Trophoblast cell (in vitro differentiated cells and primary cell): Measurements from ENCODE around the gene GLB1L3.

Experiments used
- DNase-seq, 2 donors: peaks; one replicate each; pipeline ENCODE4 v3.0.0-alpha.2; 2016
- H2AFZ ChIP-seq: 2 replicates; pipeline ENCODE4 v1.6.1; 2013; ENCODE audit warnings: low read length, moderate library complexity, mild to moderate bottlenecking; ENCODE audit not compliant: insufficient read depth, poor library complexity
- H2AK5ac ChIP-seq: 2 replicates; pipeline ENCODE4 v1.6.1; 2013; ENCODE audit warnings: mild to moderate bottlenecking, low read length
- H2BK120ac ChIP-seq: 2 replicates; pipeline ENCODE4 v1.6.1; 2013; ENCODE audit warnings: low read length, mild to moderate bottlenecking, moderate library complexity; ENCODE audit not compliant: insufficient read depth, poor library complexity
- H2BK12ac ChIP-seq: 2 replicates; pipeline ENCODE4 v1.6.1; 2013; ENCODE audit warnings: mild to moderate bottlenecking, low read length, moderate library complexity
- H2BK5ac ChIP-seq: 2 replicates; pipeline ENCODE4 v1.6.1; 2013; ENCODE audit warnings: low read length, low read depth, moderate library complexity, mild to moderate bottlenecking; ENCODE audit not compliant: poor library complexity
- H3K14ac ChIP-seq: 2 replicates; pipeline ENCODE4 v1.6.1; 2013; ENCODE audit warnings: mild to moderate bottlenecking, low read length
- H3K18ac ChIP-seq: 2 replicates; pipeline ENCODE4 v1.6.1; 2013; ENCODE audit warnings: mild to moderate bottlenecking, low read length
- H3K23ac ChIP-seq: 2 replicates; pipeline ENCODE4 v1.6.1; 2013; ENCODE audit warnings: low read length
- H3K27ac ChIP-seq: 2 replicates; pipeline ENCODE4 v1.5.1; 2013; ENCODE audit warnings: low read depth, mild to moderate bottlenecking, inconsistent platforms, low read length, moderate library complexity
- H3K27me3 ChIP-seq: 2 replicates; pipeline ENCODE4 v1.6.1; 2013; ENCODE audit warnings: inconsistent platforms, mild to moderate bottlenecking, low read length, moderate library complexity; ENCODE audit not compliant: insufficient read depth
- H3K36me3 ChIP-seq, 2 experiments: 1 replicate in 1 of 2; 2 replicates in 1 of 2; pipeline ENCODE4 v1.6.1; 2013; ENCODE audit warnings: low read length in 2 of 2, mild to moderate bottlenecking in 2 of 2, moderate library complexity in 1 of 2; ENCODE audit not compliant: insufficient read depth in 2 of 2, control insufficient read depth in 1 of 2
- H3K4ac ChIP-seq: 2 replicates; pipeline ENCODE4 v1.6.1; 2013; ENCODE audit warnings: low read depth, mild to moderate bottlenecking, low read length, moderate library complexity
- H3K4me1 ChIP-seq, 2 experiments: 1 replicate in 1 of 2; 2 replicates in 1 of 2; pipeline ENCODE4 v1.6.1; 2013; ENCODE audit warnings: low read length in 2 of 2, mild to moderate bottlenecking in 2 of 2, moderate library complexity in 1 of 2; ENCODE audit not compliant: insufficient read depth in 2 of 2, control insufficient read depth in 1 of 2
- H3K4me2 ChIP-seq: 2 replicates; pipeline ENCODE4 v1.6.1; 2013; ENCODE audit warnings: inconsistent platforms, mild to moderate bottlenecking, low read length, moderate library complexity
- H3K4me3 ChIP-seq: 2 replicates; pipeline ENCODE4 v1.5.1; 2013; ENCODE audit warnings: mild to moderate bottlenecking, low read depth, low read length, inconsistent platforms
- H3K79me1 ChIP-seq: one replicate; pipeline ENCODE4 v1.6.1; 2013; ENCODE audit warnings: low read length
- H3K79me2 ChIP-seq: 2 replicates; pipeline ENCODE4 v1.6.1; 2013; ENCODE audit warnings: low read length, mild to moderate bottlenecking; ENCODE audit not compliant: control insufficient read depth, insufficient read depth, poor library complexity
- H3K9ac ChIP-seq: 2 replicates; pipeline ENCODE4 v1.6.1; 2013; ENCODE audit warnings: mild to moderate bottlenecking, low read length
- H3K9me3 ChIP-seq: 2 replicates; pipeline ENCODE4 v1.6.1; 2013; ENCODE audit warnings: low read depth, mild to moderate bottlenecking, control low read depth, inconsistent platforms, low read length; ENCODE audit not compliant: insufficient read depth
- H4K12ac ChIP-seq: 2 replicates; pipeline ENCODE4 v1.6.1; 2013; ENCODE audit warnings: low read depth, mild to moderate bottlenecking, low read length, moderate library complexity
- H4K8ac ChIP-seq: 2 replicates; pipeline ENCODE4 v1.6.1; 2013; ENCODE audit warnings: low read depth, mild to moderate bottlenecking, low read length, moderate library complexity
- H4K91ac ChIP-seq: one replicate; pipeline ENCODE4 v1.6.1; 2013; ENCODE audit warnings: low read depth, mild to moderate bottlenecking, low read length, moderate library complexity
- WGBS: extraction: QIAGEN DNeasy Blood & Tissue Kit; methylation state at CpG from one replicate; pipeline ENCODE4 v1.1.7; 2013; ENCODE audit warnings: missing lambda C conversion rate; ENCODE audit not compliant: insufficient read length, insufficient coverage; ENCODE audit errors: extremely low coverage; 5-methylcytosine and 5-hydroxymethylcytosine counted together

Gene GLB1L3

GRCh38 chr11:134349109-134349801, 73.1 kb downstream of the GLB1L3 start:
- no peaks in the 10 kb centered on the region for H3K36me3 ChIP-seq
- H3K4me3 ChIP-seq = no peak overlapping the region
- H4K91ac ChIP-seq = no peak overlapping the region
- H3K4ac ChIP-seq = no peak overlapping the region
- no peak overlapping the region for H2BK5ac ChIP-seq
- H4K12ac ChIP-seq = no peak overlapping the region
- no peak overlapping the region for H3K23ac ChIP-seq
- H4K8ac ChIP-seq = no peak overlapping the region
- no peak overlapping the region for H3K18ac ChIP-seq
- H3K4me2 ChIP-seq = no peak overlapping the region
- H3K4me1 ChIP-seq = no peaks in the 10 kb centered on the region
- no peak for DNase-seq
- WGBS = no CpG with 5 or more reads among the region's 6 CpGs
- H2BK12ac ChIP-seq = no peak overlapping the region
- no peak overlapping the region for H3K9ac ChIP-seq
- H3K79me2 ChIP-seq = no peaks in the 10 kb centered on the region
- no peak overlapping the region for H2AK5ac ChIP-seq
- H3K14ac ChIP-seq = no peak overlapping the region
- no peak overlapping the region for H3K27ac ChIP-seq
- no peaks in the 10 kb centered on the region for H3K79me1 ChIP-seq
- H3K27me3 ChIP-seq = no peaks in the 10 kb centered on the region
- peaks cover 2% of the 10 kb centered on the region for H3K9me3 ChIP-seq
- no peak overlapping the region for H2AFZ ChIP-seq
- H2BK120ac ChIP-seq = no peak overlapping the region

DNA sequence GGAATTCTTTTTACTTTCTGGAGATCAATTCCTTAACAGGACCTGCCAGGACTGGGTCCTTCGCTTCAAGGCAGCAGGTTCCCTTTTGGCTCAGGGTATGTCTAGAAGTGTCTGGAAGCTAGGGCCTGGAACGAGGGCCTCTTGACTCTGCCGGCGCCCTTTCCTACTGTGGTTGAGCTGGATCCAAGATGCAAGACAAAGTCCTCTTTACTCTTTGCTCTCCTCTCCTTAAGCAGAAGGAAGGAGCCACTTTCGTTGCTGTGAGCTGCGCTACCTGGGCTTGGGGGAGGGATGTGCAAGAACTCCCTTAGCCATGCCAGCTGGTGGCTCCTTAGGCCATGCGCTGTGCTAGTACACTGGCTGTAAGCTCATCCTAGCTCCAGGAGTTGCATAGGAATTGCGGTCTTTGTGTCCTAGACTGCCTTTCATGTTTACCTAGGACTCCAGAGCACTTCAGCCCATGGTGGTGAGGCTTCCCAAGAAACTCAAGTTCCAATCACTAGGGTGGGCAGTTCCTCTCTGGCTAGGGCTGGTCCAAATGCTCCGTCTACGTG, 73.7 kb downstream of the GLB1L3 start:
- DNase-seq = no peak
- Histone ChIP-seq H3K18ac (no peak overlapping the region), H2BK12ac (no peak overlapping the region), H3K27me3 (no peaks in the 10 kb centered on the region), H3K79me1 (no peaks in the 10 kb centered on the region), H3K79me2 (no peaks in the 10 kb centered on the region), H3K23ac (no peak overlapping the region), H3K4me1 (no peaks in the 10 kb centered on the region), H2AK5ac (no peak overlapping the region), H4K12ac (no peak overlapping the region), H3K27ac (no peak overlapping the region), H2BK5ac (no peak overlapping the region), H3K9ac (no peak overlapping the region), H3K4ac (no peak overlapping the region), H3K4me3 (no peak overlapping the region), H2BK120ac (no peak overlapping the region), H4K91ac (no peak overlapping the region), H3K14ac (no peak overlapping the region), H3K9me3 (peaks cover 2% of the 10 kb centered on the region), H3K36me3 (no peaks in the 10 kb centered on the region), H2AFZ (no peak overlapping the region), H3K4me2 (no peak overlapping the region), H4K8ac (no peak overlapping the region)
- no CpG with 5 or more reads among the region's 10 CpGs for WGBS

DNA sequence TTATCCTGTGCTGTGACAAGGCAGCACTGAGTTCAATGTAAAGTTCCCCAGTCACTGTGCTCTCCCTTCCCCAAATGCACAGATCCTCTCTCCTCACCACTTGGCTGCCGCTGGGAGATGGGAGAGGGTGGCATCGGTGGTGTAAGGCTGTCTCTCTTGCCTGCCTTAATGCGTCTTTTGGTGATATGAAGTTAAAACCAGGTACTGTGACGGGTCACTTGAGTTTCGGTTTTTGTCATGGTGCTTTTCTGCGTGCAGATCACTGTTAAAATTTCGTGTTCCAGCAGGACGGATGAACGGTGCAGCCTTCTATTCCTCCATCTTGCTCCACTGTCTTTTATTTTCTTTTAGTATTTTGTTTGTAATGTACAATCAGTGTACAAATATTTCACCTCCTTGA, 74.2 kb downstream of the GLB1L3 start:
- Histone ChIP-seq H3K27me3 (no peaks in the 10 kb centered on the region), H3K4me1 (no peaks in the 10 kb centered on the region), H2BK120ac (no peak overlapping the region), H4K12ac (no peak overlapping the region), H3K23ac (no peak overlapping the region), H3K9ac (no peak overlapping the region), H3K4ac (no peak overlapping the region), H2BK12ac (no peak overlapping the region), H4K8ac (no peak overlapping the region), H2AK5ac (no peak overlapping the region), H3K36me3 (no peaks in the 10 kb centered on the region), H3K14ac (no peak overlapping the region), H3K9me3 (peaks cover 2% of the 10 kb centered on the region), H2BK5ac (no peak overlapping the region), H2AFZ (no peak overlapping the region), H4K91ac (no peak overlapping the region), H3K79me1 (no peaks in the 10 kb centered on the region), H3K18ac (no peak overlapping the region), H3K4me3 (no peak overlapping the region), H3K4me2 (no peak overlapping the region), H3K79me2 (no peaks in the 10 kb centered on the region), H3K27ac (no peak overlapping the region)
- DNase-seq = no peak
- no CpG with 5 or more reads among the region's 9 CpGs for WGBS

GRCh38 chr11:134352111-134352510, 75.9 kb downstream of the GLB1L3 start:
- Histone ChIP-seq H3K4me2 (no peak overlapping the region), H3K27me3 (no peaks in the 10 kb centered on the region), H2AK5ac (no peak overlapping the region), H4K8ac (no peak overlapping the region), H3K14ac (no peak overlapping the region), H3K4ac (no peak overlapping the region), H2BK12ac (no peak overlapping the region), H3K79me1 (no peaks in the 10 kb centered on the region), H2BK120ac (no peak overlapping the region), H3K9me3 (peaks cover 1% of the 10 kb centered on the region), H4K91ac (no peak overlapping the region), H2AFZ (no peak overlapping the region), H3K36me3 (no peaks in the 10 kb centered on the region), H3K27ac (no peak overlapping the region), H2BK5ac (no peak overlapping the region), H3K79me2 (no peaks in the 10 kb centered on the region), H3K4me3 (no peak overlapping the region), H4K12ac (no peak overlapping the region), H3K23ac (no peak overlapping the region), H3K18ac (no peak overlapping the region), H3K4me1 (no peaks in the 10 kb centered on the region), H3K9ac (no peak overlapping the region)
- DNase-seq = no peak
- WGBS = no CpG with 5 or more reads among the region's 2 CpGs
